Mucosa of stomach (tissue), 1 donor: Measurements from ENCODE around the gene MARCHF3.

Source experiments
- H3K27me3 ChIP-seq: one replicate; pipeline ENCODE4 v1.7.0; 2013; ENCODE audit warnings: mild to moderate bottlenecking, low read length; ENCODE audit not compliant: control insufficient read depth, insufficient read depth
- H3K36me3 ChIP-seq: one replicate; pipeline ENCODE4 v1.7.0; 2013; ENCODE audit warnings: low read length; ENCODE audit not compliant: control insufficient read depth, insufficient read depth
- H3K4me1 ChIP-seq: one replicate; pipeline ENCODE4 v1.7.0; 2013; ENCODE audit warnings: mild to moderate bottlenecking, low read length; ENCODE audit not compliant: control insufficient read depth, insufficient read depth
- H3K4me3 ChIP-seq: one replicate; pipeline ENCODE4 v1.7.0; 2013; ENCODE audit warnings: low read length
- H3K9ac ChIP-seq: one replicate; pipeline ENCODE4 v1.7.0; 2013; ENCODE audit warnings: mild to moderate bottlenecking, low read length, moderate library complexity
- H3K9me3 ChIP-seq: one replicate; pipeline ENCODE4 v1.7.0; 2013; ENCODE audit warnings: mild to moderate bottlenecking, low read length, moderate library complexity; ENCODE audit not compliant: control insufficient read depth
- donor health status: Pancreatic carcinoma.

The MARCHF3 gene

GRCh38 chr5:126972062-126972895, 58.1 kb downstream of the MARCHF3 start:
- no peaks in the 10 kb centered on the region for H3K36me3 ChIP-seq
- H3K9me3 ChIP-seq: no peaks in the 10 kb centered on the region
- H3K4me1 ChIP-seq: peaks cover 15% of the 10 kb centered on the region
- no peak overlapping the region for H3K9ac ChIP-seq
- H3K4me3 ChIP-seq: no peak overlapping the region
- no peaks in the 10 kb centered on the region for H3K27me3 ChIP-seq

- Histone ChIP-seq H3K9ac (no peak overlapping the region), H3K4me1 (peaks cover 15% of the 10 kb centered on the region), H3K4me3 (no peak overlapping the region), H3K9me3 (no peaks in the 10 kb centered on the region), H3K27me3 (no peaks in the 10 kb centered on the region), H3K36me3 (no peaks in the 10 kb centered on the region)
Measured at GRCh38 chr5:126971455-126972031, 58.8 kb downstream of the MARCHF3 start.

GRCh38 chr5:126970517-126971017, 59.8 kb downstream of the MARCHF3 start:
- H3K9me3 ChIP-seq: no peaks in the 10 kb centered on the region
- no peak overlapping the region for H3K4me3 ChIP-seq
- no peak overlapping the region for H3K9ac ChIP-seq
- no peaks in the 10 kb centered on the region for H3K27me3 ChIP-seq
- no peaks in the 10 kb centered on the region for H3K36me3 ChIP-seq
- peaks cover 19% of the 10 kb centered on the region for H3K4me1 ChIP-seq

GRCh38 chr5:126969548-126969947, 60.8 kb downstream of the MARCHF3 start:
- no peaks in the 10 kb centered on the region for H3K36me3 ChIP-seq
- H3K4me3 ChIP-seq: no peak overlapping the region
- no peaks in the 10 kb centered on the region for H3K27me3 ChIP-seq
- no peaks in the 10 kb centered on the region for H3K9me3 ChIP-seq
- H3K9ac ChIP-seq: no peak overlapping the region
- H3K4me1 ChIP-seq: peaks cover 23% of the 10 kb centered on the region

GRCh38 chr5:126967808-126968466, 62.4 kb downstream of the MARCHF3 start:
- no peaks in the 10 kb centered on the region for H3K27me3 ChIP-seq
- no peak overlapping the region for H3K9ac ChIP-seq
- H3K36me3 ChIP-seq: no peaks in the 10 kb centered on the region
- no peaks in the 10 kb centered on the region for H3K9me3 ChIP-seq
- no peak overlapping the region for H3K4me3 ChIP-seq
- peaks cover 23% of the 10 kb centered on the region for H3K4me1 ChIP-seq

- no peak overlapping the region for H3K9ac ChIP-seq
- peaks cover 17% of the 10 kb centered on the region for H3K4me1 ChIP-seq
- H3K9me3 ChIP-seq: no peaks in the 10 kb centered on the region
- no peaks in the 10 kb centered on the region for H3K27me3 ChIP-seq
- H3K36me3 ChIP-seq: no peaks in the 10 kb centered on the region
- no peak overlapping the region for H3K4me3 ChIP-seq
Measured at GRCh38 chr5:126965487-126965886, 64.9 kb downstream of the MARCHF3 start.

GRCh38 chr5:126965061-126965475, 65.3 kb downstream of the MARCHF3 start:
- H3K4me3 ChIP-seq: no peak overlapping the region
- H3K9me3 ChIP-seq: no peaks in the 10 kb centered on the region
- peaks cover 17% of the 10 kb centered on the region for H3K4me1 ChIP-seq
- no peaks in the 10 kb centered on the region for H3K27me3 ChIP-seq
- no peak overlapping the region for H3K9ac ChIP-seq
- H3K36me3 ChIP-seq: no peaks in the 10 kb centered on the region

- H3K9ac ChIP-seq: no peak overlapping the region
- no peaks in the 10 kb centered on the region for H3K27me3 ChIP-seq
- H3K9me3 ChIP-seq: no peaks in the 10 kb centered on the region
- H3K4me3 ChIP-seq: no peak overlapping the region
- H3K4me1 ChIP-seq: peaks cover 17% of the 10 kb centered on the region
- no peaks in the 10 kb centered on the region for H3K36me3 ChIP-seq
Measured at GRCh38 chr5:126963822-126964375, 66.5 kb downstream of the MARCHF3 start.

- H3K9ac ChIP-seq: no peak overlapping the region
- H3K4me1 ChIP-seq: peaks cover 17% of the 10 kb centered on the region
- no peak overlapping the region for H3K4me3 ChIP-seq
- no peaks in the 10 kb centered on the region for H3K9me3 ChIP-seq
- no peaks in the 10 kb centered on the region for H3K36me3 ChIP-seq
- no peaks in the 10 kb centered on the region for H3K27me3 ChIP-seq
Measured at GRCh38 chr5:126961702-126962101, 68.7 kb downstream of the MARCHF3 start.

GRCh38 chr5:126961128-126961527, 69.2 kb downstream of the MARCHF3 start:
- H3K4me3 ChIP-seq: no peak overlapping the region
- H3K36me3 ChIP-seq: no peaks in the 10 kb centered on the region
- peaks cover 17% of the 10 kb centered on the region for H3K4me1 ChIP-seq
- no peaks in the 10 kb centered on the region for H3K27me3 ChIP-seq
- H3K9me3 ChIP-seq: no peaks in the 10 kb centered on the region
- H3K9ac ChIP-seq: no peak overlapping the region

- Histone ChIP-seq H3K27me3 (no peaks in the 10 kb centered on the region), H3K4me1 (peaks cover 9% of the 10 kb centered on the region), H3K9me3 (no peaks in the 10 kb centered on the region), H3K36me3 (no peaks in the 10 kb centered on the region), H3K4me3 (no peak overlapping the region), H3K9ac (no peak overlapping the region)
Measured at GRCh38 chr5:126959188-126959587, 71.2 kb downstream of the MARCHF3 start.

GRCh38 chr5:126956991-126957390, 73.4 kb downstream of the MARCHF3 start:
- no peaks in the 10 kb centered on the region for H3K9me3 ChIP-seq
- H3K36me3 ChIP-seq: no peaks in the 10 kb centered on the region
- H3K9ac ChIP-seq: no peak overlapping the region
- no peaks in the 10 kb centered on the region for H3K27me3 ChIP-seq
- H3K4me3 ChIP-seq: no peak overlapping the region
- H3K4me1 ChIP-seq: peaks cover 7% of the 10 kb centered on the region
